Suppressor macrophage (primary cell): ENCODE measurements around the gene USP10.

ENCODE experiments used
- DNase-seq, 4 experiments: peaks; one replicate each; pipeline ENCODE4 v3.0.0-alpha.2; 2020 to 2022

Gene USP10

GRCh38 chr16:84825896-84826557 is 126.2 kb downstream of the USP10 start:
- DNase-seq = no peak

GRCh38 chr16:84826558-84826941 is 126.8 kb downstream of the USP10 start:
- no peak for DNase-seq

- peak in 3 of 4 experiments; percentile 37 to 67 (median 66) for DNase-seq
Measured at GRCh38 chr16:84827131-84827574, 127.4 kb downstream of the USP10 start.

- no peak for DNase-seq
Measured at GRCh38 chr16:84827897-84828296, 128.1 kb downstream of the USP10 start.

GRCh38 chr16:84828322-84828721 is 128.5 kb downstream of the USP10 start:
- no peak for DNase-seq
